Pancreas (tissue), 10 donors: Measurements from ENCODE around the gene ZCWPW1. TPM values are rescaled to one million over a fixed set of nuclear protein-coding genes. Genes with fewer than 3 reads are reported as not detected.

Experiments
- ATAC-seq, 4 donors: fragments of 200-7000 bp; cut with Tn5 transposase; one replicate each; pipeline versions ENCODE4 v1.8.0 to v1.9.1; 2020; ENCODE audit warnings: mild to moderate bottlenecking in 4 of 4, moderate library complexity in 4 of 4
- DNase-seq, 6 donors: peaks; one replicate each; pipeline ENCODE4 v3.0.0-alpha.2; 2020
- FAIRE-seq: peaks from 2 replicates; lab custom pipeline; 2012; peaks lifted over from hg19 to GRCh38; lab: Jason Lieb, UNC
- H3K27ac ChIP-seq, 4 donors: fragments of 200-600 bp; sonication (generic); 1 replicate in 3 of 4; 2 replicates in 1 of 4; pipeline versions ENCODE4 v1.5.0 to v1.8.0; 2020
- H3K27me3 ChIP-seq, 4 donors: fragments of 200-600 bp; one replicate each; pipeline ENCODE4 v1.8.0; 2021
- H3K36me3 ChIP-seq, 3 donors: fragments of 200-600 bp; sonication (generic) in 1 of 3; one replicate each; pipeline versions ENCODE4 v1.5.0 to v1.8.0; 2020 to 2021
- H3K4me1 ChIP-seq, 3 donors: fragments of 200-600 bp; one replicate each; pipeline ENCODE4 v1.8.0; 2021
- H3K4me3 ChIP-seq, 4 donors: fragments of 200-600 bp; sonication (generic) in 2 of 4; one replicate each; pipeline versions ENCODE4 v1.5.0 to v1.8.0; 2020 to 2021
- H3K9me3 ChIP-seq, 4 donors: fragments of 200-600 bp; one replicate each; pipeline ENCODE4 v1.8.0; 2021
- WGBS, 2 donors: extraction: QIAGEN DNeasy Blood & Tissue Kit; methylation state at CpG; one replicate each; pipeline ENCODE4 v1.1.7; 2013; 5-methylcytosine and 5-hydroxymethylcytosine counted together
- intact Hi-C, 3 donors: fragments of 100-400 bp; cut with DNase I; formaldehyde crosslinking; loops; one replicate each; pipeline versions ENCODE4 v1.11.1 to v1.14.2; 2022
- polyA plus RNA-seq, 2 donors: library from polyadenylated mRNA; stranded (reverse); fragments of 200-250 nt; gene quantifications; one replicate each; pipeline ENCODE4 v1.2.3, GENCODE V29; 2013
- total RNA-seq, 6 donors: library from RNA; stranded (reverse); fragmentation: NEBNext Ultra II Directional in 4 of 6; extraction: Animal tissue kit (Norgen Biotek cat#: 25700) in 4 of 6; gene quantifications; one replicate each; pipeline versions ENCODE4 v1.2.1 to v1.2.4, GENCODE V29; 2021 to 2023
- TF ChIP-seq, protein P1 (sequence below), 4 donors: fragments of 200-600 bp; sonication (generic) in 3 of 4; IDR thresholded peaks; one replicate each; pipeline versions ENCODE4 v1.5.0 to v1.8.0; 2021; ENCODE audit warnings: antibody characterized with exemption in 4 of 4
- donor health status: healthy with polysubstance abuse.
- donor health status: DM: no; HTN: no; CAD: no; lungs with moderate emphysema.
- donor health status: DM: no; HTN: no; CAD: no.
- donor health status: control.
- donor health status: control.
- donor health status: Bipolar disorder and iron deficiency.
- donor health status: DM: yes; HTN: yes; CAD: no.
- donor health status: DM: no; HTN: no; CAD: no.
- donor health status: DM: no; HTN: no; CAD: no.
- donor health status: DM: yes; HTN: yes; CAD: no.

Gene ZCWPW1
- total and polyA plus RNA-seq, 8 donors = 1.6 to 18.9 (median 2.3) TPM

DNA sequence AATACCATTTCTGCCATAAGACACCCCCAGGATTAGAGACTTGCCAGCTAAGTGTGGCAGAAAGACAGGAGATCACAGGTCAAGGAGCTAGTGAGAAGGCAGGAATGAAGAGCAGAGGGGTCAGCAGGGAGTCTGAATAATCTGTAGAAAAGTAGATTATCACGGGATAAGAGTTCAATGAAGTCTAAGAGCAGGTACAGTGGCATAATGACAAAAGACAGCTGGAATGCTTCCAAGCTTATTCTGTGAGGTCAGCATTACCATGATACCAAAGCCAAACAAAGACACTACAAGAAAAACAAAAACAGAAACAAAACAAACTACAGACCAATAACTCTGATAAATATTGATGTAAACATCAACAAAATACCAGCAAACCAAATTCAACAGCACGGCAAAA lies 34.4 kb downstream of the ZCWPW1 start:
- H3K36me3 ChIP-seq = no peaks in the 10 kb centered on the region
- TF ChIP-seq, protein P1, sequence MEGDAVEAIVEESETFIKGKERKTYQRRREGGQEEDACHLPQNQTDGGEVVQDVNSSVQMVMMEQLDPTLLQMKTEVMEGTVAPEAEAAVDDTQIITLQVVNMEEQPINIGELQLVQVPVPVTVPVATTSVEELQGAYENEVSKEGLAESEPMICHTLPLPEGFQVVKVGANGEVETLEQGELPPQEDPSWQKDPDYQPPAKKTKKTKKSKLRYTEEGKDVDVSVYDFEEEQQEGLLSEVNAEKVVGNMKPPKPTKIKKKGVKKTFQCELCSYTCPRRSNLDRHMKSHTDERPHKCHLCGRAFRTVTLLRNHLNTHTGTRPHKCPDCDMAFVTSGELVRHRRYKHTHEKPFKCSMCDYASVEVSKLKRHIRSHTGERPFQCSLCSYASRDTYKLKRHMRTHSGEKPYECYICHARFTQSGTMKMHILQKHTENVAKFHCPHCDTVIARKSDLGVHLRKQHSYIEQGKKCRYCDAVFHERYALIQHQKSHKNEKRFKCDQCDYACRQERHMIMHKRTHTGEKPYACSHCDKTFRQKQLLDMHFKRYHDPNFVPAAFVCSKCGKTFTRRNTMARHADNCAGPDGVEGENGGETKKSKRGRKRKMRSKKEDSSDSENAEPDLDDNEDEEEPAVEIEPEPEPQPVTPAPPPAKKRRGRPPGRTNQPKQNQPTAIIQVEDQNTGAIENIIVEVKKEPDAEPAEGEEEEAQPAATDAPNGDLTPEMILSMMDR (IDR thresholded peaks at IDR 0.05) = no peak
- H3K9me3 ChIP-seq = no peaks in the 10 kb centered on the region
- no peak overlapping the region for H3K4me3 ChIP-seq
- 67 to 69% methylated on average over 2 of the region's 2 CpGs for WGBS, 2 donors
- FAIRE-seq (no peak), ATAC-seq (peak in 1 of 4 donors; percentile 26), DNase-seq (no peak)
- no peak overlapping the region for H3K27ac ChIP-seq
- no peaks in the 10 kb centered on the region for H3K4me1 ChIP-seq
- intact Hi-C loops = no loop called here
- H3K27me3 ChIP-seq = no peaks in the 10 kb centered on the region

DNA sequence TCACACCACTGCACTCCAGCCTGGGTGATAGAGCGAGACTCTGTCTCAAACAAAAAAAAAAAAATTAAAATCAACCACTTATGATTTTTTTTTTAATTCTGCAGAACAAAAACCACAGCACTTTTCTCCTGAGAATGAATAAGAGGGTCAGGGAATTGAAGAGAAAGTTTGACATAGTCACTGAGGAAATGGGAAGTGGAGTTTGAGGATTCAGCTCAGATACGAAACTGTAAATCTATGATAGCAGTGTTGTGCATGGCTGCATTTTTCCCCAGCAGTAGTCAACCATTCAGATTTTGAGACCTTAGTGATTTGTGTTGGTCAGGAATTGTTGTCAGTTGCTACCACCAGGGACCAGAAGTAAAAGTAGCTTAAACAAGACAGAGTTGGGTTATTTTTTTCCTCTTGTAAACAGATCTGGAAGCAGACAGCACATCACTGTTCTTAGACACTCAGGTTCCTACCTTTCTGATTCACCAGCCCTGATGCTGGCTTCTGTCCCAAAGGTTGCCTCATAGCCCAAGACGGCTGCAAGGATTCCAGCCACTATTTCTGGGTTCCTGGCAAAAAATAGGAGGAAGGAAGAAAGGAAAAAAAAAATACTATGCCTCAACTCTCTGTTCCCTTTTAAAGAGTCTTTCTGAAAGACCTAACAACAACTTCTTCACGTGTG lies 35.1 kb downstream of the ZCWPW1 start:
- H3K4me3 ChIP-seq = no peak overlapping the region
- ATAC-seq (no peak), FAIRE-seq (no peak), DNase-seq (no peak)
- TF ChIP-seq, protein P1 (IDR thresholded peaks at IDR 0.05) = no peak
- no peaks in the 10 kb centered on the region for H3K4me1 ChIP-seq
- no peaks in the 10 kb centered on the region for H3K9me3 ChIP-seq
- H3K27ac ChIP-seq = no peak overlapping the region
- H3K36me3 ChIP-seq = no peaks in the 10 kb centered on the region
- WGBS, 2 donors = 76 to 82% methylated on average over 4 of the region's 4 CpGs
- no peaks in the 10 kb centered on the region for H3K27me3 ChIP-seq
- intact Hi-C loops = no loop called here

DNA sequence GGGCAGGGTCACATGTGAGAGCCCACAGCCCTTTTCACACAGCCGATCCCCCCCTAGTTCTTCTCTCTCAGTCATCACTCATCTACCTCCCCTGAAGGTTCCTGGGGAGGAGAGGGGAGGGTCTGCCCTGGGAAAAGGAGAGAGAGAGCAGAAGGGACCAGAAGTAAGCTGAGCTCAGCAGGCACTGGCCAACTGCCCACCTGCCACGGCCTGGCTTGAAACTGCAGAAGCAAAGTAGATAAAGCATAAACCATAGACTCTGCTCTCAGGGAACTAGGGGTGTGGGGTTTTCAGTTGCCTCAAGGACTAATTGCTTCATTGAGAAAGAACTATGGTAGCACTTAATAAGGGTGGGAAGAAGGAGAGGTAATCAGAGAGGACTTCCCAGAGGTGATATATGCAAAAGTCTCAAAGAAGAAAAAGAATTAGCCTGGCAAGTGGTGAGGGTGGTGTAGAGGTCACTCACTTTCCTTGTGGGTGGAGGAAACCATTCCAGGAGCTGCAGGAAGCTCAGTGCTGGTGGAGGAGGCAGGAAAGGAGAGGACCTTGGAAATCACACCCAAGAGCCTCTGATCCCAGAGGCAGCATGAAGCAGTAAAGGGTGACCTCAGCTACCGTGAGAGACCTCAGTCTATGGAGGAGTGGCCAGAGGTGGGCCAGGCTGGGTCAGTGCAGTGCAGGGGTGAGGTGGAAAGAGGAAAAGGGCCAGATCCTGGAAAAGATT lies 38.1 kb downstream of the ZCWPW1 start:
- intact Hi-C loops = no loop called here
- DNase-seq = no peak
- H3K27me3 ChIP-seq = no peaks in the 10 kb centered on the region
- ATAC-seq = no peak
- 52 to 56% methylated on average over 3 of the region's 3 CpGs for WGBS, 2 donors
- H3K4me3 ChIP-seq = no peak overlapping the region
- H3K27ac ChIP-seq = no peak overlapping the region
- H3K9me3 ChIP-seq = no peaks in the 10 kb centered on the region
- TF ChIP-seq, protein P1 (IDR thresholded peaks at IDR 0.05) = no peak
- no peaks in the 10 kb centered on the region for H3K36me3 ChIP-seq
- FAIRE-seq = no peak
- no peaks in the 10 kb centered on the region for H3K4me1 ChIP-seq

DNA sequence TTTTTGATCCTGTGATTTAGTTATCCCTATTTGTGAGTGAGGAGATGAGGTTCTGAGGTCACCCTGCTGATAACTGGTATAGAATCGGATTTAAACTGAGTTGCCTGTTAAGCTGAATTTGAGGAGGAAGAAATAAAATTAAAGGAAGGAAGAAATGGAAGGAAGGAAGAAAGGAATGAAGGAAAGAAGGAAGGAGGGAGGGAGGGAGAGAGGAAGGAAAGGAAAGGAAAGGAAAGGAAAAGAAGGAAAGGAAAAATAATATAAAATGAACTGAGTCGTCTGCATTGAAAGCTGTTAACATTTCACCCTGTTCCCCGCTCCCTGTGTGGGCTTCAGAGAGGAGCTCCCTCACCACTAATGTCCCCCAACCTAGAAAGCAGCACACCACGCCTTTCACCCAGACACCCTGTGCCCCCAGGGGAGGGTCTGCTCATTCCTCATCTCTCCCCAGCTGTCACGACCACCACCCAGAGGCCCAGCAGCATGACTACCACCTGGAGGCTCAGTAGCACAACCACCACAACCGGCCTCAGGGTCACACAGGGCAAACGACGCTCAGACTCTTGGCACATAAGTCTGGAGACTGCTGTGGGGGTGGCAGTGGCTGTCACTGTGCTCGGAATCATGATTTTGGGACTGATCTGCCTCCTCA lies 38.9 kb downstream of the ZCWPW1 start:
- FAIRE-seq (no peak), ATAC-seq (no peak), DNase-seq (no peak)
- H3K27ac ChIP-seq = no peak overlapping the region
- 53% methylated on average over 9 of the region's 9 CpGs for WGBS, 2 donors
- TF ChIP-seq, protein P1 (IDR thresholded peaks at IDR 0.05) = no peak
- H3K27me3 ChIP-seq = no peaks in the 10 kb centered on the region
- H3K4me1 ChIP-seq = no peaks in the 10 kb centered on the region
- H3K9me3 ChIP-seq = no peaks in the 10 kb centered on the region
- intact Hi-C loops = no loop called here
- H3K4me3 ChIP-seq = no peak overlapping the region
- no peaks in the 10 kb centered on the region for H3K36me3 ChIP-seq
